Immature natural killer cell (primary cell): ENCODE data around the gene PDE11A. TPM values are rescaled to one million over a fixed set of nuclear protein-coding genes. Genes with fewer than 3 reads are reported as not detected.

Experiments
- DNase-seq, 3 donors: peaks; one replicate each; pipeline ENCODE4 v3.0.0; 2022; ENCODE audit warnings: mixed read lengths in 1 of 3
- H3K27ac Mint-ChIP-seq, 6 donors: one replicate each; pipeline ENCODE4 v1.8.0; 2020; ENCODE audit warnings: mixed read lengths in 6 of 6, mild to moderate bottlenecking in 5 of 6, inconsistent platforms in 4 of 6, moderate library complexity in 3 of 6
- H3K27me3 Mint-ChIP-seq, 3 donors: one replicate each; pipeline ENCODE4 v1.8.0; 2020 to 2021; ENCODE audit warnings: low read depth in 3 of 3, mild to moderate bottlenecking in 3 of 3, mixed read lengths in 3 of 3, moderate library complexity in 3 of 3, inconsistent platforms in 1 of 3
- H3K36me3 Mint-ChIP-seq, 3 donors: one replicate each; pipeline ENCODE4 v1.8.0; 2020; ENCODE audit warnings: mixed read lengths in 3 of 3, inconsistent platforms in 2 of 3, mild to moderate bottlenecking in 2 of 3
- H3K4me1 Mint-ChIP-seq, 2 donors: one replicate each; pipeline ENCODE4 v1.8.0; 2020; ENCODE audit warnings: inconsistent platforms in 2 of 2, mild to moderate bottlenecking in 2 of 2, mixed read lengths in 2 of 2, moderate library complexity in 1 of 2
- H3K4me3 Mint-ChIP-seq, 5 donors: one replicate each; pipeline ENCODE4 v1.8.0; 2020; ENCODE audit warnings: mild to moderate bottlenecking in 5 of 5, mixed read lengths in 5 of 5, inconsistent platforms in 3 of 5, moderate library complexity in 3 of 5
- H3K9me3 Mint-ChIP-seq, 6 donors: one replicate each; pipeline ENCODE4 v1.8.0; 2020; ENCODE audit warnings: mild to moderate bottlenecking in 6 of 6, mixed read lengths in 6 of 6, inconsistent platforms in 4 of 6, moderate library complexity in 3 of 6
- polyA plus RNA-seq, 3 donors: library from polyadenylated mRNA; unstranded; fragments of 300-500 nt; fragmentation: Illumina TruSeq; gene quantifications; one replicate each; pipeline ENCODE4 v1.2.3, GENCODE V29; 2021

The PDE11A gene
- polyA plus RNA-seq, 3 donors from 2014 or later: not detected

DNA sequence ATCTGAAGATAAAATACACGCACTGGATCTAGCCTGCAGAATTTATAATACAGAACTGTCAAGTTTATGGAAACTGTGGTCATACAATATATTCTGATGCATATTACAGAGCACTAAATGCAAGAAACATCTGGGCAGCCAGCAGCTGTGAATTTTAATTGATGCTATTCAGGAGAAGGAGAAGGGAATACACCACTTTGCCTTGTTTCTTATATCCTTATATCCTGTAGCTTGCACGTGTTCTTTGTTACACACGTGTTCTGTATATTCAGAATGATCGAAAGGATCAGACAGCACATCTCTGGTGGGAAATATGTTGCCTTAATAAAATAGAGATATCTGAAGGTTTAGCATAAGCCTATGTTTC is 344.2 kb downstream of the PDE11A start:
- Mint-ChIP-seq H3K9me3 (no peaks in the 10 kb centered on the region), H3K27me3 (peaks cover 0 to 16% (median 1%) of the 10 kb centered on the region in 3 donors), H3K36me3 (no peaks in the 10 kb centered on the region), H3K4me3 (no peak overlapping the region), H3K4me1 (no peaks in the 10 kb centered on the region), H3K27ac (no peak overlapping the region)
- no peak for DNase-seq

GRCh38 chr2:177727577-177728398 is 344.8 kb downstream of the PDE11A start:
- peaks cover 0 to 16% (median 1%) of the 10 kb centered on the region in 3 donors for H3K27me3 Mint-ChIP-seq
- H3K36me3 Mint-ChIP-seq: no peaks in the 10 kb centered on the region
- H3K9me3 Mint-ChIP-seq: no peaks in the 10 kb centered on the region
- no peak overlapping the region for H3K27ac Mint-ChIP-seq
- no peak overlapping the region for H3K4me3 Mint-ChIP-seq
- no peak for DNase-seq
- H3K4me1 Mint-ChIP-seq: no peaks in the 10 kb centered on the region

DNA sequence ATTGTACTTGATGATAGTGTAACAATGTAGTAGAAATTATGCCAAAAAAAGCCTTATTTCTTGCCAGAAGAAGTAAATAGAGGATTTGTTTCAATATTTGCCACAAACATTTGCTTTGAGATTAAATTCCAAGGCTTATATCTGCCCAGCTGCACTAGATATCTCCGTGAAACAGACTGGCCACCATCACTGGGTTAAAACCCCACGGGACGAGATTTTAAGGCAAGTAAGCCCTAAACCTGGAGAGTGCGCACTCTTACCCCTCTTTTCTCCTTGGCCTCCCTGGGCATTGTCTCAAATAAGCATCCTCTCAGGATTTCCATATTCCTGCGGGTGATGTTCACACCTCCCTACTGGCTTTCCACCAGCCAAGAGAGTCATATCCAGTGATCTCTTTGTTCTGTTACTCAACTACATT is 345.6 kb downstream of the PDE11A start:
- Mint-ChIP-seq H3K27ac (no peak overlapping the region), H3K4me1 (no peaks in the 10 kb centered on the region)

GRCh38 chr2:177724398-177725287 is 347.9 kb downstream of the PDE11A start:
- Mint-ChIP-seq H3K4me1 (no peaks in the 10 kb centered on the region), H3K36me3 (no peaks in the 10 kb centered on the region), H3K9me3 (no peaks in the 10 kb centered on the region), H3K27ac (no peak overlapping the region), H3K4me3 (no peak overlapping the region), H3K27me3 (peaks cover 0 to 6% (median 1%) of the 10 kb centered on the region in 3 donors)
- peak; percentile 12 to 21 (median 13) for DNase-seq

More for the DNA sequence above, 345.6 kb downstream of the PDE11A start:
- no peaks in the 10 kb centered on the region for H3K36me3 Mint-ChIP-seq
- DNase-seq: no peak
- H3K27me3 Mint-ChIP-seq: peaks cover 0 to 16% (median 1%) of the 10 kb centered on the region in 3 donors
- H3K9me3 Mint-ChIP-seq: no peaks in the 10 kb centered on the region
- no peak overlapping the region for H3K4me3 Mint-ChIP-seq

- no peak for DNase-seq
- Mint-ChIP-seq H3K9me3 (no peaks in the 10 kb centered on the region), H3K4me1 (no peaks in the 10 kb centered on the region), H3K27ac (no peak overlapping the region), H3K36me3 (no peaks in the 10 kb centered on the region), H3K4me3 (no peak overlapping the region), H3K27me3 (peaks cover 0 to 4% (median 1%) of the 10 kb centered on the region in 3 donors)
These were observed 349.3 kb downstream of the PDE11A start for GRCh38 chr2:177723235-177723634.

GRCh38 chr2:177721818-177722567 is 350.6 kb downstream of the PDE11A start:
- no peaks in the 10 kb centered on the region for H3K36me3 Mint-ChIP-seq
- H3K27me3 Mint-ChIP-seq: peaks cover under 1 to 3% (median 1%) of the 10 kb centered on the region in 3 donors
- no peak overlapping the region for H3K4me3 Mint-ChIP-seq
- DNase-seq: no peak
- no peaks in the 10 kb centered on the region for H3K4me1 Mint-ChIP-seq
- no peak overlapping the region for H3K27ac Mint-ChIP-seq
- H3K9me3 Mint-ChIP-seq: no peaks in the 10 kb centered on the region

DNA sequence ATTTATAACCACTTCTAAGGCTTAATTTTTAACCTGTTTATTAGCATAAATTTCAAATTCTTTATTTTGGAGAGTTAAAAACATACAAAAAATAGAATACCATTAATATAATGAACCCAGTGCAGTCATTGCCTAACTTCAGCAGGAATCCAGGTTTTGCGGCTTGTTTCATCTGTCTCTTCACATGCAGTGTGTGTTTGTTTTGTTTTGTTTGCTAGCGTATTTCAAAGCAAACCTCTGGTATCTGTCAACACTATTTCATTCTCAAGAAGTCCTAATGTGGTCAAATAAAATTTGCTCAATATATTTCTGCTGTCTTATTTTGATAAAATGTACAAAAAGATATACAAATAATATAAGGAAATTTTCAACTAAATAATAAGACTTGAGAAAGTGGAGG is 351.5 kb downstream of the PDE11A start:
- no peak for DNase-seq
- Mint-ChIP-seq H3K4me3 (no peak overlapping the region), H3K27me3 (peaks cover 0 to 3% (median 1%) of the 10 kb centered on the region in 3 donors)

DNA sequence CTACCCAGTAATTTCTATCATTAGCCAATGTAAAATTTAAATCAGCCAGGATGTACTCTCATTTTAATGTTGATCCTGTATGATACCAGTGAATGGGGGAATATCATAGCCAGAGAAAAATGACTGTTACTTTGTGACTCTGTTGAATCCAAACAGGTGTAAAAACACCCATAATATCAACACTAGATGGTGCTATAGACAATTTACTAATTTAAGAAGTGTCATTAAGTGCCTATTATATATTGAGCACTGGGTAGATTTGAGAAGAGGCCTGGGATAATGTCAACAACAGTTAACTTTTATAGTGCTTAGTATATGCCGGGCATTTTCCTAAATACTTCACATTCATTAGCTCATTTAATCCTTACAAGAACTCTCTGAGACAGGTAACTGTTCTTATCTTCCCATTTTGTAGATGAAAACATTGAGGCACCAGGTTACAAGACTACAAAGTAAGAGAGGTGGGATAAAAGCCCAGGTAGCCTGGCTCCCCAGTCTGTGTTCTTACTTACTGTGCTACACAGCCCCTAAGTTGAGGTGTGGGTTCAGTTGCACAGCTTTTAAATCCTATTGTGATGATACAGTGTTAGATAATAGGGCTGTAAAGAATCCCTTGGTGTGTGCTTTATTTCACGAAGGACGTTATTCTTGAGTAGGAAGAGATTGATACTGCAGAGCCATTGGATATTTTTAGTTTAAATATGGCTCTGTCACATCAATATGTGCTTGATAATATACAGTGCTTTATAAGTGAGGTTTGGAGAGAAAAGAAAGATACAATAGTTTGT is 354.6 kb downstream of the PDE11A start:
- H3K4me1 Mint-ChIP-seq: no peaks in the 10 kb centered on the region
- H3K4me3 Mint-ChIP-seq: no peak overlapping the region
- H3K27me3 Mint-ChIP-seq: peaks cover 1 to 5% (median 5%) of the 10 kb centered on the region in 3 donors
- no peak for DNase-seq
- no peaks in the 10 kb centered on the region for H3K36me3 Mint-ChIP-seq
- H3K27ac Mint-ChIP-seq: no peak overlapping the region
- no peaks in the 10 kb centered on the region for H3K9me3 Mint-ChIP-seq

More for the DNA sequence above, 351.5 kb downstream of the PDE11A start:
- Mint-ChIP-seq H3K4me1 (no peaks in the 10 kb centered on the region), H3K27ac (no peak overlapping the region), H3K36me3 (no peaks in the 10 kb centered on the region), H3K9me3 (no peaks in the 10 kb centered on the region)

DNA sequence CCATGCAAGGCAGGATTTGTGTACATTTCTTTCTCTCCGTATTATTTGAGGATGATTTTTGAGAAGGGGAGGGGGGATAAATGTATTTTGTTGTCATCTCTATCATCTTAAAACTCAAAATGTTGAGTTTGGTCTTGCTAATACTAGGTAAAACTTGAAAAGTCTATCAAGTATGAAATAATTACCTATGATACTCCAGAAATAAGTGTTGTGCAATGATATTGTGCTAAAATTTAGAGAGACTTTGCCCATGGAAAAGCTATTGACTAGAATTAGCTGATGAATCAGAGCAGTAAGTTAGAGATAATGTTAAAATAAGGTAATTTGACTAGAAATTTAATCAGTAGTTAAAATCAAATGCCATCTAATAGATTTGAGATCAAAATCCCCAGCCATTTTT is 356.1 kb downstream of the PDE11A start:
- no peak for DNase-seq
- no peak overlapping the region for H3K27ac Mint-ChIP-seq
- no peaks in the 10 kb centered on the region for H3K4me1 Mint-ChIP-seq
- H3K4me3 Mint-ChIP-seq: no peak overlapping the region
- H3K36me3 Mint-ChIP-seq: no peaks in the 10 kb centered on the region
- peaks cover 1 to 5% (median 5%) of the 10 kb centered on the region in 3 donors for H3K27me3 Mint-ChIP-seq
- no peaks in the 10 kb centered on the region for H3K9me3 Mint-ChIP-seq

DNA sequence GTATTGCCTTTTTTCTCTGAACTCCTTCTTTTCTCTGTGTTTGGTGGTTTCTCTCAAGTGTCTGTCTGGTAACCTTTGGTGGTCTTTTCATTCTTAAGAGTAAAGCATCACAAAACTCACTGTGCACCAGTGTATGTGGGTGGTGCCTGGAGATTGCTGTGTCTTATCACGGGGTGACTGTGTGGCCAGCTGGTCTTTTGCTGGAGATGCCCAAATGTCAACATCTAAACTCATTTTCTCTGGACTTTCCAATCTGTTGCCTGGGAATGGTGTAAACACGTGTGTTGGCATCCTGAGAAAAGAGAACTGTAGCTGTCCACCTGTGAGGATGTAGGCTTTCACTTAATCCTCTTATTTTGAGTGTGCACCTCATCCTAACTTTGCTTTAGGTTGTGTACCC is 356.8 kb downstream of the PDE11A start:
- H3K36me3 Mint-ChIP-seq: no peaks in the 10 kb centered on the region
- no peak overlapping the region for H3K27ac Mint-ChIP-seq
- H3K9me3 Mint-ChIP-seq: no peaks in the 10 kb centered on the region
- H3K4me3 Mint-ChIP-seq: no peak overlapping the region
- DNase-seq: no peak
- H3K27me3 Mint-ChIP-seq: peaks cover 1 to 7% (median 5%) of the 10 kb centered on the region in 3 donors
- H3K4me1 Mint-ChIP-seq: no peaks in the 10 kb centered on the region

DNA sequence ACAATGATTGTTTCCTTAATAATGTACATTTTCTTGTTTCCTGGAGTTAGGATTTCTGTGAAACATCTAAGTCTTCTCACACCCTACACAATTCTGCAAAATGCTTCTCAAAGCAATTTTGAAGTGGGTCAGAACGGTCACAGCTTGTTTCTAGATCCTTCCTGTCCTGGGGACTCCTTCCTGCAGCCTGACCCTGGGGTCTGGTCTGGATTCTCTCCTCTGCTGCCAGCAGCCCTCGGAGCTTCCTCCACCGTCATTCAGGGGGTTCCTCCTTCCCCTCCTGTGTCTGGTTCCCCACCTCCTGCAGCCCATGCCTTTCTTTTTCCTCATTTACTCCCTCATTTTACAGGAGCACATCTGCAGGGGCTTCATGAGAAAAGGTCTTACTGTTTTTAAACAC is 357.9 kb downstream of the PDE11A start:
- H3K36me3 Mint-ChIP-seq: no peaks in the 10 kb centered on the region
- H3K4me3 Mint-ChIP-seq: no peak overlapping the region
- no peak overlapping the region for H3K27ac Mint-ChIP-seq
- DNase-seq: no peak
- peaks cover 1 to 7% (median 5%) of the 10 kb centered on the region in 3 donors for H3K27me3 Mint-ChIP-seq
- no peaks in the 10 kb centered on the region for H3K9me3 Mint-ChIP-seq
- no peaks in the 10 kb centered on the region for H3K4me1 Mint-ChIP-seq

DNA sequence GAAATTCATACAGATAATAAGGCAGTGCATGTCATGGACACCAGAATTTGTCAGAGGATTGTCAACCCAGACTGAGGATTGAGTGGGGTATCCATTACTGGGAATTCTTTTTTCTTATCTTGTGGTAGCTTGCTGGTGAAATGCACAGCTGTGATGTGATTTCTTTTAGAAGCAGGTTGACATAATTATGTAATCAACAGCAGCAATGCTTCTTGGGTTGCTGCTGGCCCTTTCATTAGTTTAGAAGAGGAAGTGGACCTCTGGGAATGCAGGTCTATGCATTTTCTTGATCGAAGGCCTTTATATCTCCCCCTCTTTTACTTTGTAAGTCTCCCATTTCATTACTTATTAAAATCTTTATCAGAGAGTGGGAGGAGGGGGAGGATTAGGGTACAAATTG is 360.1 kb downstream of the PDE11A start:
- Mint-ChIP-seq H3K27me3 (peaks cover 1 to 7% (median 5%) of the 10 kb centered on the region in 3 donors), H3K27ac (no peak overlapping the region), H3K9me3 (no peaks in the 10 kb centered on the region), H3K4me3 (no peak overlapping the region), H3K36me3 (no peaks in the 10 kb centered on the region), H3K4me1 (no peaks in the 10 kb centered on the region)
- DNase-seq: no peak
